Fibroblast of skin of right biceps (primary cell): ENCODE results near the gene ATRX.
"Not testable (repeated sequence)": the region's sequence is repeated elsewhere in the genome, so short reads cannot be mapped to it uniquely, and the experiment has no call there.

Experiments used
- DNase-seq: peaks from one replicate; pipeline ENCODE4 v3.0.0-alpha.2; 2013

The ATRX gene

DNA sequence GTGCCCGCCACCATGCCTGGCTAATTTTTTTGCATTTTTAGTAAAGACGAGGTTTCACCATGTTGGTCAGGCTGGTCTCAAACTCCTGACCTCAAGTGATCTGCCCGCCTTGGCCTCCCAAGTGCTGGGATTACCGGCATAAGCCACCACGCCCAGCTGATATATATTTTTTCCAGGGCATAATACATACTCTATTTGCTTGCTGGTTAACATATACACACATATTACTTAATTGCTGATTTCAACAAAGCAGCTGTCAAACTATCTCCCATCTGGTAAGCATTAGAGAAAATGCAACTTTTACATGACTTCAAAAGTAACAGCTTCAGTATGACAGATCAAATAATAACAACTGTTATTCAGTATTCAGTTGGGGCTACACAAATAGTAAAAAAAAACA lies 164.6 kb downstream of the ATRX start:
- not testable (repeated sequence) for DNase-seq

DNA sequence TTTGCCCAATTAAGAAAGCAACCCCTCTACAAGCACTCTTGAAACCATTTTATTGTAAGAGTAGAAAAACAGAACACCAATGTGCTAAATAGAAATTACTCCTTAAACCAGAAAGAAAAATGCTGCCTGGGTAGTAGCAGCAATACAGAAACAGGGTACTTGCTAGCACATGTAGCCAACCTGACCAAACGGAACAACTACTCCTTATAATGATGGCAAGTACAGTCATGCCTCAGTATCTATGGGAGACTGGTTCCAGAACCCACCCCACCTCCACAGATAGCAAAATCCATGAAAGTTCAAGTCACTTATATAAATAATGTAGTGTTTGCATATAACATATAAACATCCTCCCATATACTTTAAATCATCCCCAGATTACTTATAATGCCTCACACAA lies 168.8 kb downstream of the ATRX start:
- DNase-seq, result no peak

DNA sequence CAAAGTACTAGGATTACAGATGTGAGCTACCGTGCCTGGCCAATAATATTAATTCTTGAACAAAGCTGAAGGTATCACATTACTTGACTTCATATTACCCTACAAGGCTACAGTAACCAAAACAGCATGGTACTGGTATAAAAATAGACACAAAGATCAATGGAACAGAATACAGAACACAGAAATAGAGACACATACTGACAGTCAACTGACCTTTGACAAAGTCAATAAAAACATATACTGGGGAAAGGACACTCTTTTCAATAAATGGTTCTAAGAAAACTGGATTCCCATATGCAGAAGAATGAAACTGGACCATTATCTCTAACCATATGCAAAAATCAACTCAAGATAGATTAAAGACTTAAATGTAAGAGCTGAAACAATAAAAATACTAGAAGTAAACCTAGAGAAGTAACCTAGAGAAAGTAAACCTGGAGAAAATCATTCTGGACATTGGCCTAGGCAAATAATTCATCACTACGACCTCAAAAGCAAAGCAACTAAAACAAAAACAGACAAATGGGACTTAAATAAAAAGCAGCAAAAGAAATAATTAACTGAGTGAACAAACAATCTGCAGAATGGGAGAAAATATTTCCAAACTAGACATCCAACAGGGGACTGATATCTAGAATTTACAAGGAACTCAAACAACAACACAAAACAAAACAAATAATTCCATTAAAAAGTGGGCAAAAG lies 182.2 kb downstream of the ATRX start:
- no peak for DNase-seq

DNA sequence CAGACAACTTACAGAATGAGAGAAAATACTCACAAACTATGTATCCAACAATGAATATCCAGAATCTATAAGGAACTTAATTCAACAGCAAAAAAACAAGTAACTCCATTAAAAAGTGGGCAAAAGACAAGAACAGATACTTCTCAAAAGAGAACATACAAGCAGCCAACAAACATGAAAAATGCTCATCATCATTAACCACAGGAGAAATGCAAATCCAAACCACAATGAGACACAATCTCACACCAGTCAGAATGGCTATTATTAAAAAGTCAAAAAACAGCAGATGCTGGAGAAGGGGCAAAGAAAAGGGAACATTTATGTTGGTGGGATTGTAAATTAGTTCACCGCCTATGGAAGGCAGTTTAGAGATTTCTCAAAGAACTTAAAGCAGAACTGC lies 188.5 kb downstream of the ATRX start:
- DNase-seq, result no peak

DNA sequence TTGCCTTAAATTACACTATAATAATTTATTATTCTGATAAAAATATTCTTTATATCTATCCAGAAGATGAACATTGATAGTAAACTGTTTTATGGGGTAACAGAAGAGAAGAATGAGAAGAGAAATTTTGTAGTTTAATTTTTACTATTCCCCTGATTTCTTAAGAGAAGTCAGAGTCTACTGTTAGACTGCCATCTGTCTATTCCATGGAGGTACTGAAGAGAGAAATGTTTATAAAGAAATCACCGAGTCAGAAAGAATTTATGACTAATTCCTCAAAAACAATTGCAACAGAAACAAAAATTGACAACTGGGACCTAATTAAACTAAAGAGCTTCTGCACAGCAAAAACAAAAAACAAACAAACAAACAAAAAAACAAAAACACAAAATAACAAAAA lies 188.9 kb downstream of the ATRX start:
- DNase-seq, result peak; percentile 40

DNA sequence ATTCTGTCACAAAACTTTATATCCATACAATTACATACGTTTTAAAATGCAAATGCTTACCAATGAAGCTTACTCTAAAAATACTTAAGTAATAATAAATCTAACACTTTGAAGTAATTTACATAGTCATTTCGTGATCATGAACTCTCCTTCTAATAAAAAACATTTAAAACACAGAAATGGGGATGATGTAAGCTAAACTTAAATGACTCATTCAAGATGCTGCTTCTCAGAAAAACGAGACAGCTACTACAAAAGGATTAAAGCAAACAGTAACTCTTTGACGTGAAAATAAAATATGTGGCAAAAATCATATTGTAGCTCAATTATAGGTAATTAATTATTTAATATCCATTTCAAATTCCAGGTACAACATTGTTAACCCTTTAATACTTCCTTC lies 190.2 kb downstream of the ATRX start:
- DNase-seq, result peak; percentile 1

DNA sequence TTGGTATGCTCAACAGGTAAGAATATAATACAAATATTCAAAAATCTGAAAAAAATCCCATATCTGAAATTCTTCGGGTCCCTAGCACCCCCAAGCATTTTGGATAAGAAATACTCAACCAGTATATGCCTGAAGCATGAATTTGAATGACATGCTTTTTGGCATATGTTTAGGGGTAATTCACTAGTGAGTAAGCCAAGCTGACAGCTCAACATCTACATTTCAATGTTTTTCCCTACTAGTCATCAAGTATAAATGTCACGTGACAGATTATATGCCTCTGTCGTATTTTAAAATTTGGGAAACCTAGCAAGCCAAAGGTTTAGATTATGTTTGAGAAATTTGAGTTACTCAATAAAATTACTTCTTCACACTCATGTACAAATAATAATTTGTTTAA lies 213.7 kb downstream of the ATRX start:
- peak; percentile 20 for DNase-seq

DNA sequence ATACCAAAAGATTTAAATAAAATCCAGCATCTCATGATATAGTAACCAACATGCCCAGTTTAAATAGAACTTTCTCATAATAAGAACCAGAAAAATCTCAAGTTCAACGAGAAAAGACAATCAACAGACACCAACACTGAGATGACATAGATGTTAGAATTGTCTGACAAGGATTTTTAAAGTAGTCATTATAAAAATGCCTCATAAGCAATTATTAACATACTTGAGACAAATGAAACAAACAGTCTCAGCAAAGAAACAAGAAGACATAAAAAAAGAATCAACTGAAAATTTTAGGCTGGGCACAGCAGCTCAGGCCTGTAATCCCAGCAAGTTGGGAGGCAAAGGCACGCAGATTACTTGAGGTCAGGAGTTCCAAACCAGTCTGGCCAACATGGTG lies 220.7 kb downstream of the ATRX start:
- DNase-seq, result no peak

DNA sequence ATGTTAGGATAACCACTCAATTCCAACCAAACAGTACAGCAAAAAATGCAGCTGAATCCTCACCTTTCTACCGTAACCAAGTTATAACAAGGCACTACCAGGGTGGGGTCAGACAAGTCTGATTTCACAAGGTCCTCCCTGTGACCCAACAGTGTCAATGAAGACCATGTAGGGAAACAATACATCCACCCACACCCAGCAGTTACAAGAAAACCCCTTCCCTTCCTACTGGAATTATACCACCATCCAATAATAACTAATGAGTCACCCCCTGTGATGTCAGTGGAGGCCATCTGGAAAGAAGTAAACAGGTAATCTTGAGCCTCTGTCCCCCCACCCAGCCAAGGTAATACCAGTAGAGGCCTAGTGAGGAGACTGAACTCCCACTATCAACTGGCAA lies 221.2 kb downstream of the ATRX start:
- no peak for DNase-seq

DNA sequence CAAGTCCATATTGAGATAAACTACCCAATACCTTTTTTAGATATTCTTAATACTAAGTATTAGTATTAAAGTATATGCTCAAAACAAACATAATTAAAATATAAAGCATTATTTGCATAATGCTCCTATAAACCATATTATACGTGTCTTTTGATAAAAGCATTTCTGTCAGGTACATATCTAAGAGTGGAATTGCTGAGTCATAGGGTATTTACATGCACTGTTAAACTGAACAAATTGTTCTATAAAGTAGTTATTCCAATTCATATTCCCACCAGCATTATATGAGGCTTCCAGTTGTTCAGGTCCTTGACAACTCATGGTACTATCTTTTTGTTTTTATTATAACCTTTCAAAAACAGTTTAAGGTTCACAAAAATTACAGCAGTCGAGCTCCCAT lies 224.6 kb downstream of the ATRX start:
- DNase-seq, result no peak

DNA sequence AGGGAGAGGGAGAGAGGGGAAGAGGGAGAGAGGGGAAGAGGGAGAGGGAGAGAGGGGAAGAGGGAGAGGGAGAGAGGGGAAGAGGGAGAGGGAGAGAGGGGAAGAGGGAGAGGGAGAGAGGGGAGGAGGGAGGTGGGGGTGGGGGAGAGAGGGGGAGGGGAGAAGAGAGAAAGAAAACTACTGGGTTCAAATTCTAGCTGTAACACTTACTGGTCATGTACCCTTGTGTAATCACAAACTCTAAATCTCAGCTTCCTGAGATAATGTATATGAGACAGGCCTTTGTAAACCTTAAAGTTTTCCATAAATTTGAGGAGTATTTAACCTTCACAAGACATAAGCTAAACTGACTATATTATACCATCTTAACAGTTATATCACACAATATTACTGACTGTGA lies 229.7 kb downstream of the ATRX start:
- no peak for DNase-seq

DNA sequence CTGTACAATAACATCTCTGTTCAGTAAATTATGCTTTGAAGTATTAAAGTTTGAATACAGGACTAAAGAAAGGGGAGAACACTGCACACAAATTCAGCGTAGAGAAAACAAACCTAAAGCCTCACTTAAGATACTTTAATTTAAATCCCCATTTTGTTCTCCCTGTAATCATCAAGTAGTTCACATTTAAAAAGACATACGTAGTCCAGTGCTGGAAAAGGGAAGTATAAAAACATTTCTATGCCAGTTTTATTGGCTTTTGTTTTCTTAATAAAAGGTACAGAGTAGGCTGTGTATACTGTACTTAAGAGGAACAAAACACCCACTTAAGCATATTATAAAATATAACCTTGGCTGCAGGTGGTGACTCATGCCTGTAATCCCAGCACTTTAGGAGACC lies 237.3 kb downstream of the ATRX start:
- DNase-seq, result no peak

DNA sequence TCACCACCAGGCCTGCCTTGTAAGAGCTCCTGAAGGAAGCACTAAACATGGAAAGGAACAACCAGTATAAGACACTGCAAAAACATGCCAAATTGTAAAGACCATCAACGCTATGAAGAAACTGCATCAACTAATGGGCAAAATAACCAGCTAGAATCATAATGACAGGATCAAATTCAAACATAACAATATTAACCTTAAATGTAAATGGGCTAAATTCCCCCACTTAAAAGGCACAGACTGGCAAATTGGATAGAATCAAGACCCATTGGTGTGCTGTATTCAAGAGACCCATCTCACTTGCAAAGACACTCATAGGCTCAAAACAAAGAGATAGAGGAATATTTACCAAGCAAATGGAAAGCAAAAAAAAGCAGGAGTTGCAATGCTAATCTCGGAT lies 246.2 kb downstream of the ATRX start:
- DNase-seq, result not testable (repeated sequence)

DNA sequence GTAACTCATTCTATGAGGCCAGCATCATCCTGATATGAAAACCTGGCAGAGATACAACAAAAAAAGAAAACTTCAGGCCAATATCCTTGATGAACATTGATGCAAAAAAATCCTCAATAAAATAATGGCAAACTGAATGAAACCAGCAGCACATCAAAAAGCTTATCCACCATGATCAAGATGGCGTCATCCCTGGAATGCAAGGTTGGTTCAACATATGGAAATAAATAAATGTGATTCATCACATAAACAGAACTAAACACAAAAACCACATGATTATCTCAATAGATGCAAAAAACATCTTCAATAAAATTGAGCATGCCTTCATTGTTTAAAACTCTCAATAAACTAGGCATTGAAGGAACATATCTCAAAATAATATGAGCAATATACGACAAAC lies 254.8 kb downstream of the ATRX start:
- not testable (repeated sequence) for DNase-seq

DNA sequence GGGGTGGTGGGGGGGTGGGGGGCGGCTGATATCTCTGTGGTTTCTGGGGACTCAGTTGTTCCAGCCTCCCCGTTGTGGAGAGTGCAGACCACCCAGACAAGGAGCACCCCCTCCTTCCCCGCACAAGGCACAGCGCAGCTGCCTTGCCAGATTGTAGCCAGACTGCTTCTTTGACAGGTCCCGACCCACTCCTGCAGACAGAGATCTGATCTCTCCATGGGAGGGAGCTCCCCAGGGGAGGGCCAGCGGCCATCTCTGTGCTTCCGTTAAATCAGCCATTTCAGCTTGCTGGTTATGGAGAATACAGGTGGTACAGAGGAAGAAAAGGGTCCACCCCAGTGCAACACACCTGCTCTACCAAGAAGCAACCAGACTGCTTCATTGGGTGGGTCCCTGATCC lies 258.0 kb downstream of the ATRX start:
- DNase-seq, result no peak

DNA sequence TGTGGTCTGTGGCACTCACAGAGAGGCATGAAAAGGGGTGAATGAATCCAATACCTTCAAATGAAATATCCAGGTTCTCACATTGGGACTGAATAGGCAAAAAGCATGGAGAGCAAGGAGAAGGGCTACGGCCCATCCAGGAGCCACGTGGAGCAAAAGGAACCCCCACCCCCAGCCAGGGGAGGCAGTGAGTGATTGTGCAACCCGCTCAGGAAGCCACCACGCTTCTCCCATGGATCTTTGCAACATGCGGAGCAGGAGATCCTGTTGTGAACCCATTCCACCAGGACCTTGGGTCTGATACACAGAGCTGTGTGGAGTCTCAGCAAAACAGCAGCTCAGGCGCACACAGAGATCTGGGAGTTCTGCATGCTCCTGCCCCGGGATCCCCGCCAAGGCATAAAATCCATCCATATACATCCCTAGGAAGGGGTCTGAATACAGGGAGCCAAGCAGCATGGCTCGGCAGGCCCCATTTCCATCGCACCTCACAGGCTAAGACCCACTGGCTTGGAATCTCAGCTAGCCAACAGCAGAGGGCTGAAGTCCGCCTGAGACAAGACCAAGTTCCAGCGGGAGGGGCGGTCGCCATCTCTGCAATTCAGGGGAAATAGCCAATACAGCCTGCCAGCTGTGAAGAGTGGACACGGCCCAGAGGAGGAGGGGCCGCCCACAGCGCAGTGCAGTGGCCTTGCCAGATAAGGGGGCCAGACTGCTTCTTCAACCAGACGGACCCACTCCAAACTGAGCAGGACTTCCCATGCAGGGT lies 258.6 kb downstream of the ATRX start:
- DNase-seq, result no peak

DNA sequence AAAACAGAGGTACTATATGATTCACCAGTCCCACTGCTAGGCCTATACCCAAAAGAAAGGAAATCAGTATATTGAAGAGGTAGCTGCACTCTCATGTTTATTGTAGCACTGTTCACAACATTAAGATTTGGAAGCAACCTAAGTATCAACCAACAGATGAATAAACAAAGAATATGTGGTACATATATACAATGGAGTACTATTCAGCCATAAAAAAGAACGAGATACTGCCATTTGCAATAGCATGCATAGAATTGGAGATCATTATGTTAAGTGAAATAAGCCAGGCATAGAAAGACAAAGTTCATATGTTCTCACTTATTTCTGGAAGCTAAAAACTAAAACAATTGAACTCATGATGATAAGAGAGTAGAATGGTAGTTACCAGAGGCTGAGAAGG lies 266.3 kb downstream of the ATRX start:
- no peak for DNase-seq

DNA sequence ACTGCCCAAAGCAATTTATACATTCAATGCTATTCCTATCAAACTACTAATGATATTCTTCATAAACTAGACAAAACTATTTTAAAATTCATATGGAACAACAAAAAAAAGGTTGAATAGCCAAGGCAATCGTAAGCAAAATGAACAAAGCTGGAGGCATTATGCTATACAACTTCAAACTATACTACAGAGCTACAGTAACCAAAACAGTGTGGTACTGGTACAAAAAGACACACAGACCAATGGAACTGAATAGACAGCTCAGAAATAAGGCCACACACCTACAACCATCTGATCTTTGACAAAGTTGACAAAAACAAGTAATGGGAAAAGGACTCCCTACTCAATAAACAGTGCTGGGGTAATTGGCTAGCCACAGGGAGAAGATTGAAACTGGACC lies 271.8 kb downstream of the ATRX start:
- no peak for DNase-seq

DNA sequence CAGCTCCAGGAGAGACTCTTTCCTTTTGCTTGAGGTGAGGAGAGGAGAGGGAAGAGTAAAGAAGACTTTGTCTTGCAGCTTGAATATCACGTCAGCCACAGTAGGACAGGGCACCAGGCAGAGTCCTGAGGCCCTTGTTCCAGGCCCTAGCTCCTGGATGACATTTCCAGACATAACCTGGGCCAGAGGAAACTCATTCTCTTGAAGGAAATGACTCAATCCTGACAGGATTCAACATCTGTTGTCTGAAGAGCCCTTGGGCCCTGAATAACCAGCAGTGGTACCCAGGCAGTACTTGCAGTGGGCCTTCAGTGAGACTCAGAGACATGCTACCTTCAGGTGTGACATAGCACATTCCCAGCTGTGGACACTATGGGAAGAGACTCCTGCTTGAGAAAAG lies 276.0 kb downstream of the ATRX start:
- no peak for DNase-seq

DNA sequence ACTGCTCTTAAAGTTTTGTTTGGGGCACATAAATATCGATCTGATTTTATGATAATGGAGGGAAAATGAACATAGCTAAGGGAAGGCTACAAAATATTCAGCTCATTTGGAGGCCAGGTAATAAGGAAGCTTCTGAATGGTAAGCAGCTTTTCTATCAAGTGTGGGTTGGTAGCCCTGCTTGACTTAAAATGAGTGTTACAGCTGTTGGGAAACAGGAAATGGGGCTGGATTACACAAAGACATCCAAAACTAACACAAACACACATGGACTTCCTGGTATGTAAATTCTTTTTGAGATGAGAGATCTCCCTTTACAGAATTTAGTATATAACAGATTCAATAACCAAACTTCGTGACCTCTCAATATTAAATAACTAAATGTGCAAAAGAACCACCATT lies 280.8 kb downstream of the ATRX start:
- peak; percentile 24 for DNase-seq

DNA sequence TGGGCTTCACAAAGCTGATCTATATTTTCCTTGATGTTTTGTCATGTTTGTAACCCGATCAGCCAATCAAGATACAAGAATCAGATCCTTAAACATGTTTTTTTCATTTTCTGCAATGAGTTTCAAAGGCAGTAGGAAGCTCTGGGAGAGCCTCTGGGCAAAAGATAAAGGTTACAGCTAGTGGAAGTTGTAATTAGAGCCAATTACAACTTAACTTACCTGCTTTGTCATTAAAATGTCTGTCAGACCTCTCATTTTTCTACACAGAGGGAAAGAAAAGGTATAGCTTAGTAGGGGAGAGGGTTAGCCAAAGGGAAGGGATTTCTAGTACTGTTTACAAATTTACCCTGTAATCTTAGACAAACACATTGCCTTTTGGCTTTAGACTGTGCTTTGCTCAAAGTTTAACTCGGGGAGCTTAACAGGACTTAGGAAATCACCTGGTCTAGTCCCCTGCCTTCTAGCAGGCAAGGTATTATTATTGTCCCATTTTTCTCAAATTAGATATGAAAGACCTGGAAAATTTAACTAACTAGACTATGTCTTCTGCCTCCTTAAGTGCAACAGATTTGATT lies 283.0 kb downstream of the ATRX start:
- no peak for DNase-seq

DNA sequence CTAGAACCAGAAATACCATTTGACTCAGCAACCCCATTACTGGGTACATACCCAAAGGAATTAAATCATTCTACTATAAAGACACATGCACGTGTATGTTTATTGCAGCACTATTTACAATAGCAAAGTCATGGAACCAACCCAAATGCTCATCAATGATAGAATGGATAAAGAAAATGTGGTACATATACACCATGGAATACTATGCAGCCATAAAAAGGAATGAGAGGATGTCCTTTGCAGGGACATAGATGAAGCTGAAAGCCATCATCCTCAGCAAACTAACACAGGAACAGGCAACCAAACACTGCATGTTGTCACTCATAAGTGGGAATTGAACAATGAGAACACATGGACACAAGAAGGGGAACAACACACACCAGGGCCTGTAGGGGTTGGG lies 285.9 kb downstream of the ATRX start:
- not testable (repeated sequence) for DNase-seq

DNA sequence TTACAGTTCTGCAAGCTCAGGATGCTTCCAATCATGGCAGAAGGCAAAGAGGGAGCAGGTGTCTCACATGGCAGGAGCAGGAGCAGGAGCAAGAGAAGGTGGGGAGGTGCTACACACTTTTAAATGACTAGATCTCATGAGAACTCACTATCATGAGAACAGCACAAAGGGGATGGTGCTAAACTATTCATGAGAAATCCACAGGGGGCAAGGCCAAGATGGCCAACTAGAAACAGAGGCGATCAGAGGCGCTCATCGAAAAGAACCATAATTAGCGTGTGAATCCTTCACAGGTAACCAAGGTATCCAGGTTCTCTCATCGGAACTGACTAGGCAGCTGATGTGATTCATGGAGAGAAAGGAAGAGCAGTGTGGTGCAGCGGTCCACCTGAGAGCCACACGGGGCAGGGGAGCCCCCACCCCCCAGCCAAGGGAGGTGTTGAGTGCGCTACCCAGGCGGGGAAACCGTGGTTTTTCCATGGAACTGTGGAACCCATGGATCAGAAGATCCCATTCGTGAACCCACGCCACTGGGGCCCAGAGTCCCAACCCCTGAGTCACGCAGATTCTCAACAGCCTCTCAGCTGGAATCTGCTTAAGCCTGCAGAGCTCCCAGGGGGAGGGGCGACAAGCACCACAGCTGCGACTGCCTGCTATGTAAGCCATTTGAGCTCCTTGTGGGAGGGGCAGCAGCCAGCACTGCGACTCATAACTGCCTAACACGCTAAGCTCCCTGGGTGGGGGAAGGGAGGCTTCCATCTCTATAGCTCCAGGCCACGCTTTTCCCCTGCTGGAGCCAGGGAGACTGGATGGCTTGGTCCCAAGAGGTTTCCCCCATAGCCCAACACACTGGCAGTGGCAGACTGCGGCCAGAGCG lies 292.1 kb downstream of the ATRX start:
- peak; percentile 87 for DNase-seq
